SK-N-SH treated with all-trans-retinoic acid at 6 μM for 48 hours (cell line): ENCODE results near the gene PNKD.

ENCODE experiments used
- ARNTL ChIP-seq: fragments of 450-650 bp; formaldehyde crosslinking; IDR thresholded peaks from 2 replicates; pipeline ENCODE4 v1.5.0; 2020; ENCODE audit warnings: low read depth, mild to moderate bottlenecking, moderate library complexity, borderline replicate concordance
- CSDC2 ChIP-seq: fragments of 250-450 bp; sonication (Bioruptor Pico); IDR thresholded peaks from 2 replicates; pipeline ENCODE4 v1.5.0; 2020; ENCODE audit warnings: mild to moderate bottlenecking, moderate library complexity
- PPARA ChIP-seq: fragments of 250-450 bp; sonication (Bioruptor Pico); IDR thresholded peaks from 2 replicates; pipeline ENCODE4 v1.5.0; 2020; ENCODE audit warnings: mild to moderate bottlenecking, borderline replicate concordance
- SNAI2 ChIP-seq: fragments of 250-450 bp; sonication (Bioruptor Pico); IDR thresholded peaks from 2 replicates; pipeline ENCODE4 v1.5.0; 2020; ENCODE audit warnings: mild to moderate bottlenecking, moderate library complexity
- ZFP3 ChIP-seq: fragments of 250-450 bp; sonication (Bioruptor Pico); IDR thresholded peaks from 2 replicates; pipeline ENCODE4 v1.5.0; 2020; ENCODE audit warnings: mild to moderate bottlenecking, moderate library complexity
- ZNF70 ChIP-seq: fragments of 450-650 bp; formaldehyde crosslinking; IDR thresholded peaks from 2 replicates; pipeline ENCODE4 v1.5.0; 2020; ENCODE audit warnings: mild to moderate bottlenecking, moderate library complexity
- ZNF8 ChIP-seq: fragments of 450-650 bp; formaldehyde crosslinking; IDR thresholded peaks from 2 replicates; pipeline ENCODE4 v1.5.0; 2020; ENCODE audit warnings: mild to moderate bottlenecking, moderate library complexity
- TF ChIP-seq, protein P1 (sequence below): fragments of 250-450 bp; sonication (Bioruptor Pico); IDR thresholded peaks from 2 replicates; pipeline ENCODE4 v1.8.0; 2020; ENCODE audit warnings: mild to moderate bottlenecking, moderate library complexity, borderline replicate concordance

DNA sequence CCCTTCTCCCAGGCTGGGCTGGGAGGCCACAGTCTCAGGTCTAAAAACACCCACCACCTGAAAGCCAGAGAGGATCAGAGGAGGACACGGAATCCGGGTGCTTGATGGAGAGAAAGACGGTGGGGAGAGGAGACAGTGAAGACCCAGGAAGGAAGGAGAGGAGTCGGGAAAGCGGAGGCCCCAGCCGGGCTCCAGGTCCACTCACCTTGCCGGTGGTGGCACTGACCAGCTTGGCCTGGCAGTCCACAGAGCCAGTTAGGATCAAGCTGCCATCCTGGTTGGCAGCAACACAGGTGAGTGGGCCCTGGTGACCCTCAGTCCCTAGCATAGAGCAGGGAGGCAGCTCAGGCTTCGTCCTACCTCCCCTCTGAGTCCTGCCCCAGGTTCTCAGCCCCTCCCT lies 4.7 kb upstream of the PNKD start:
- no peak for TF ChIP-seq PPARA (CRISPR knock-in tag)
- no peak for TF ChIP-seq CSDC2 (CRISPR knock-in tag)
- no peak for TF ChIP-seq ZFP3
- TF ChIP-seq ZNF70 (CRISPR knock-in tag) = no peak
- TF ChIP-seq ARNTL (CRISPR knock-in tag) = no peak
- TF ChIP-seq ZNF8 = no peak
- no peak for TF ChIP-seq SNAI2 (CRISPR knock-in tag)
- TF ChIP-seq, protein P1, sequence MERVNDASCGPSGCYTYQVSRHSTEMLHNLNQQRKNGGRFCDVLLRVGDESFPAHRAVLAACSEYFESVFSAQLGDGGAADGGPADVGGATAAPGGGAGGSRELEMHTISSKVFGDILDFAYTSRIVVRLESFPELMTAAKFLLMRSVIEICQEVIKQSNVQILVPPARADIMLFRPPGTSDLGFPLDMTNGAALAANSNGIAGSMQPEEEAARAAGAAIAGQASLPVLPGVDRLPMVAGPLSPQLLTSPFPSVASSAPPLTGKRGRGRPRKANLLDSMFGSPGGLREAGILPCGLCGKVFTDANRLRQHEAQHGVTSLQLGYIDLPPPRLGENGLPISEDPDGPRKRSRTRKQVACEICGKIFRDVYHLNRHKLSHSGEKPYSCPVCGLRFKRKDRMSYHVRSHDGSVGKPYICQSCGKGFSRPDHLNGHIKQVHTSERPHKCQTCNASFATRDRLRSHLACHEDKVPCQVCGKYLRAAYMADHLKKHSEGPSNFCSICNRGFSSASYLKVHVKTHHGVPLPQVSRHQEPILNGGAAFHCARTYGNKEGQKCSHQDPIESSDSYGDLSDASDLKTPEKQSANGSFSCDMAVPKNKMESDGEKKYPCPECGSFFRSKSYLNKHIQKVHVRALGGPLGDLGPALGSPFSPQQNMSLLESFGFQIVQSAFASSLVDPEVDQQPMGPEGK (CRISPR knock-in tag) = no peak
